Spleen (tissue), 11 donors: ENCODE measurements around the gene HEYL. TPM values are rescaled to one million over a fixed set of nuclear protein-coding genes. Genes with fewer than 3 reads are reported as not detected.

Experiments
- DNase-seq: peaks from one replicate; pipeline ENCODE4 v3.0.0-alpha.2; 2020
- H3K27ac ChIP-seq, 8 donors: fragments of 200-600 bp; sonication (generic) in 7 of 8; 1 replicate in 4 of 8; 2 replicates in 4 of 8; pipeline versions ENCODE4 v1.5.0 to v1.8.0; 2016 to 2021; ENCODE audit warnings: inconsistent platforms in 4 of 8, mild to moderate bottlenecking in 4 of 8, moderate library complexity in 1 of 8
- H3K27me3 ChIP-seq, 7 donors: fragments of 200-600 bp; sonication (generic) in 6 of 7; replicated peaks in 1 of 7; 1 replicate in 4 of 7; 2 replicates in 3 of 7; pipeline versions ENCODE4 v1.5.0 to v1.8.0; 2016 to 2021; ENCODE audit warnings: inconsistent platforms in 3 of 7, mild to moderate bottlenecking in 1 of 7
- H3K36me3 ChIP-seq, 6 donors: fragments of 200-600 bp; sonication (generic) in 5 of 6; 1 replicate in 4 of 6; 2 replicates in 2 of 6; pipeline versions ENCODE4 v1.5.0 to v1.8.0; 2016 to 2021; ENCODE audit warnings: inconsistent platforms in 2 of 6
- H3K4me1 ChIP-seq, 6 donors: fragments of 200-600 bp; sonication (generic) in 5 of 6; 1 replicate in 3 of 6; 2 replicates in 3 of 6; pipeline versions ENCODE4 v1.5.0 to v1.8.0; 2016 to 2021; ENCODE audit warnings: inconsistent platforms in 3 of 6
- H3K4me3 ChIP-seq, 8 donors: fragments of 200-600 bp; sonication (generic) in 7 of 8; 1 replicate in 4 of 8; 2 replicates in 4 of 8; pipeline versions ENCODE4 v1.5.0 to v1.8.0; 2016 to 2021; ENCODE audit warnings: inconsistent platforms in 4 of 8, mild to moderate bottlenecking in 4 of 8, moderate library complexity in 2 of 8
- H3K9me3 ChIP-seq, 8 donors: fragments of 200-600 bp; sonication (generic) in 7 of 8; 1 replicate in 4 of 8; 2 replicates in 4 of 8; pipeline versions ENCODE4 v1.5.0 to v1.8.0; 2016 to 2021; ENCODE audit warnings: inconsistent platforms in 4 of 8
- POLR2A ChIP-seq, 3 donors: fragments of 450-650 bp; IDR thresholded peaks; one replicate each; pipeline ENCODE4 v1.5.1; 2017; ENCODE audit warnings: antibody characterized with exemption in 3 of 3, mild to moderate bottlenecking in 1 of 3
- POLR2AphosphoS5 ChIP-seq, 3 donors: sonication (generic); formaldehyde crosslinking; IDR thresholded peaks; one replicate each; pipeline ENCODE4 v1.5.1; 2017; ENCODE audit warnings: antibody characterized with exemption in 3 of 3
- WGBS, 5 donors: extraction: QIAGEN DNeasy Blood & Tissue Kit in 3 of 5; methylation state at CpG; one replicate each; pipeline versions ENCODE4 v1.1.5 to v1.1.7; 2013 to 2018; 5-methylcytosine and 5-hydroxymethylcytosine counted together
- intact Hi-C: fragments of 100-400 bp; cut with DNase I; formaldehyde crosslinking; loops from one replicate; pipeline ENCODE4 v1.15.0; 2023; ENCODE audit warnings: low total_unique reads
- polyA plus RNA-seq, 3 donors: library from polyadenylated mRNA; stranded (reverse); fragments of 200-250 nt; gene quantifications; one replicate each; pipeline ENCODE4 v1.2.1, GENCODE V29; 2013
- total RNA-seq, 7 donors: library from RNA; depleted of rRNA in 3 of 7; stranded (reverse); fragments of >200 nt in 3 of 7; fragmentation: NEBNext Ultra II Directional in 4 of 7; extraction: Animal tissue kit (Norgen Biotek cat#: 25700) in 4 of 7; gene quantifications; one replicate each; pipeline versions ENCODE4 v1.1.0 to v1.2.1, GENCODE V29; 2016 to 2021
- TF ChIP-seq, protein P1 (sequence below), 11 experiments: fragments of 200-600 bp in 7 of 11; fragments of 450-650 bp in 4 of 11; sonication (generic) in 4 of 11; IDR thresholded peaks in 8 of 11; conservative IDR thresholded peaks in 3 of 11; 1 replicate in 7 of 11; 2 replicates in 4 of 11; pipeline versions ENCODE4 v1.4.0 to v1.8.0; 2016 to 2021; ENCODE audit warnings: antibody characterized with exemption in 11 of 11, inconsistent platforms in 4 of 11, mild to moderate bottlenecking in 1 of 11
- donor health status: healthy with polysubstance abuse.
- donor health status: DM: no; HTN: no; CAD: no; lungs with moderate emphysema.
- donor health status: DM: no; HTN: no; CAD: no.
- donor health status: Bipolar disorder and iron deficiency.
- donor health status: healthy.
- donor health status: DM: no; HTN: no; CAD: no.
- donor health status: DM: yes; HTN: yes; CAD: no.

HEYL gene
- total and polyA plus RNA-seq, 10 donors: 1.2 to 9.9 (median 3.8) TPM

- H3K27ac ChIP-seq: no peak overlapping the region
- intact Hi-C loops: no loop called here
- TF ChIP-seq, protein P1, sequence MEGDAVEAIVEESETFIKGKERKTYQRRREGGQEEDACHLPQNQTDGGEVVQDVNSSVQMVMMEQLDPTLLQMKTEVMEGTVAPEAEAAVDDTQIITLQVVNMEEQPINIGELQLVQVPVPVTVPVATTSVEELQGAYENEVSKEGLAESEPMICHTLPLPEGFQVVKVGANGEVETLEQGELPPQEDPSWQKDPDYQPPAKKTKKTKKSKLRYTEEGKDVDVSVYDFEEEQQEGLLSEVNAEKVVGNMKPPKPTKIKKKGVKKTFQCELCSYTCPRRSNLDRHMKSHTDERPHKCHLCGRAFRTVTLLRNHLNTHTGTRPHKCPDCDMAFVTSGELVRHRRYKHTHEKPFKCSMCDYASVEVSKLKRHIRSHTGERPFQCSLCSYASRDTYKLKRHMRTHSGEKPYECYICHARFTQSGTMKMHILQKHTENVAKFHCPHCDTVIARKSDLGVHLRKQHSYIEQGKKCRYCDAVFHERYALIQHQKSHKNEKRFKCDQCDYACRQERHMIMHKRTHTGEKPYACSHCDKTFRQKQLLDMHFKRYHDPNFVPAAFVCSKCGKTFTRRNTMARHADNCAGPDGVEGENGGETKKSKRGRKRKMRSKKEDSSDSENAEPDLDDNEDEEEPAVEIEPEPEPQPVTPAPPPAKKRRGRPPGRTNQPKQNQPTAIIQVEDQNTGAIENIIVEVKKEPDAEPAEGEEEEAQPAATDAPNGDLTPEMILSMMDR (IDR thresholded peaks at IDR 0.05 in 8 of 11, conservative IDR thresholded peaks at IDR 0.05 in 3 of 11): no peak
- no peak for TF ChIP-seq POLR2A (IDR thresholded peaks at IDR 0.05)
- TF ChIP-seq POLR2AphosphoS5 (IDR thresholded peaks at IDR 0.05): no peak
- WGBS, 5 donors: 82 to 91% (median 87%) methylated on average over 4 of the region's 4 CpGs
- peaks cover 0 to 45% (median 8%) of the 10 kb centered on the region in 7 donors for H3K27me3 ChIP-seq
- no peaks in the 10 kb centered on the region for H3K36me3 ChIP-seq
- H3K9me3 ChIP-seq: no peaks in the 10 kb centered on the region
- peaks cover 0 to 1% (median under 1%) of the 10 kb centered on the region in 6 donors for H3K4me1 ChIP-seq
- DNase-seq: no peak
- H3K4me3 ChIP-seq: no peak overlapping the region
Observed at GRCh38 chr1:39677645-39678044, 38.2 kb upstream of the HEYL start.

- H3K4me3 ChIP-seq: no peak overlapping the region
- TF ChIP-seq POLR2A (IDR thresholded peaks at IDR 0.05): no peak
- TF ChIP-seq, protein P1 (IDR thresholded peaks at IDR 0.05 in 8 of 11, conservative IDR thresholded peaks at IDR 0.05 in 3 of 11): no peak
- TF ChIP-seq POLR2AphosphoS5 (IDR thresholded peaks at IDR 0.05): no peak
- DNase-seq: peak; percentile 33
- H3K9me3 ChIP-seq: no peaks in the 10 kb centered on the region
- no peaks in the 10 kb centered on the region for H3K36me3 ChIP-seq
- intact Hi-C loops: no loop called here
- no peak overlapping the region for H3K27ac ChIP-seq
- H3K27me3 ChIP-seq: peaks cover 0 to 45% (median 11%) of the 10 kb centered on the region in 7 donors
- H3K4me1 ChIP-seq: peaks cover under 1 to 7% (median 5%) of the 10 kb centered on the region in 6 donors
- WGBS, 5 donors: 60 to 79% (median 73%) methylated on average over 6 of the region's 6 CpGs
Observed at GRCh38 chr1:39676948-39677548, 37.6 kb upstream of the HEYL start.

DNA sequence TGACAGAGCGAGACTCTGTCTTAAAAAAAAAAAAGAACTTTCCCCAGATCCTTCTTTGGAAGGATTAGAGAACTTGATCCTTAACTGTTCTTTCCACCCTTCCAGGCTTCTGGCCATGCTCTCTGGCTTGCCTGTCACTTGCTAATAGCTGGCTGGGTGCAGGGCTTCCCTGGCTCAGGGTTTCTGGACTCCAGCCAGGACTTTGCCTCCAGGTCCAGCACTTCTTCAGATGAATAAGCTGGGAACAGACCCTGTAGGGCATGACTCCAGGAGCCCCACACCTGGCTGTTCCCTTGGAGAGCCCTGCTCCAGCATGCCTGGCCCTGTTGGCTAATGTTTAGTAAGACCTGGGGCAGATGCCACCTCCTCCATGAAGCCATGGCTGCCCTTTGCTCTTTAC is 35.8 kb upstream of the HEYL start:
- no peak overlapping the region for H3K27ac ChIP-seq
- intact Hi-C loops: no loop called here
- H3K36me3 ChIP-seq: no peaks in the 10 kb centered on the region
- no peaks in the 10 kb centered on the region for H3K9me3 ChIP-seq
- no peak for TF ChIP-seq POLR2AphosphoS5 (IDR thresholded peaks at IDR 0.05)
- TF ChIP-seq, protein P1 (IDR thresholded peaks at IDR 0.05 in 8 of 11, conservative IDR thresholded peaks at IDR 0.05 in 3 of 11): no peak
- no peak for TF ChIP-seq POLR2A (IDR thresholded peaks at IDR 0.05)
- DNase-seq: peak; percentile 23
- H3K4me3 ChIP-seq: no peak overlapping the region
- WGBS, 5 donors: 88 to 100% (median 92%) methylated on average over 1 of the region's 1 CpG
- peaks cover 8 to 21% (median 16%) of the 10 kb centered on the region in 6 donors for H3K4me1 ChIP-seq
- peaks cover 0 to 45% (median 24%) of the 10 kb centered on the region in 7 donors for H3K27me3 ChIP-seq

GRCh38 chr1:39673215-39673614 is 33.8 kb upstream of the HEYL start:
- Histone ChIP-seq H3K36me3 (no peaks in the 10 kb centered on the region), H3K4me3 (no peak overlapping the region), H3K9me3 (no peaks in the 10 kb centered on the region), H3K27ac (no peak overlapping the region), H3K4me1 (peaks cover 8 to 21% (median 16%) of the 10 kb centered on the region in 6 donors), H3K27me3 (peaks cover 0 to 59% (median 26%) of the 10 kb centered on the region in 7 donors)
- intact Hi-C loops: no loop called here
- DNase-seq: no peak
- WGBS, 5 donors: 86 to 93% (median 89%) methylated on average over 3 of the region's 3 CpGs
- TF ChIP-seq, protein P1 (IDR thresholded peaks at IDR 0.05 in 8 of 11, conservative IDR thresholded peaks at IDR 0.05 in 3 of 11): no peak
- TF ChIP-seq POLR2A (IDR thresholded peaks at IDR 0.05): no peak
- no peak for TF ChIP-seq POLR2AphosphoS5 (IDR thresholded peaks at IDR 0.05)
